Gastrocnemius medialis (tissue), 4 donors: ENCODE data around the gene NEDD4L.

ENCODE experiments used
- POLR2A ChIP-seq, 2 donors: fragments of 450-650 bp; IDR thresholded peaks; one replicate each; pipeline ENCODE4 v1.6.1; 2017; ENCODE audit warnings: antibody characterized with exemption in 2 of 2, mild to moderate bottlenecking in 2 of 2, moderate library complexity in 2 of 2
- TF ChIP-seq, protein P1 (sequence below), 5 experiments: fragments of 450-650 bp in 3 of 5; fragments of 200-600 bp in 2 of 5; sonication (generic) in 2 of 5; IDR thresholded peaks in 4 of 5; conservative IDR thresholded peaks in 1 of 5; 1 replicate in 4 of 5; 2 replicates in 1 of 5; pipeline ENCODE4 v1.5.1; 2016 to 2019; ENCODE audit warnings: antibody characterized with exemption in 5 of 5, mild to moderate bottlenecking in 3 of 5, moderate library complexity in 3 of 5

DNA sequence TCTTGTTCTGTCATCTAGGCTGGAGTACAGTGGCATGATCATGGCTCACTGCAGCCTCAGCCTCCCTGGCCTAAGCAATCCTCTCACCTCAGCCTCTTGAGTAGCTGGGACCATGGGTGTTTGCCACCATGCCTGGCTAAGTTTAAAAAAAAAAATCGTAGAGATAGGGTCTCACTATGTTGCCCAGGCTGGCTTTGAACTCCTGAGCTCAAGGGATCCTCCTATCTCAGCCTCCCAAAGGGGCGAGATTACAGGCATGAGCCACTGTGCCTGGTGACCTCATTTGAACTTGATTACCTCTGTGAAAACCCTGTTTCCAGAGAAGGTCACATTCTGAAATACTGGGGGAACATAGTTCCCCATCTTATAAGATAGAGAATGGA is 190.3 kb downstream of the NEDD4L start:
- no peak for TF ChIP-seq POLR2A (IDR thresholded peaks at IDR 0.05)
- TF ChIP-seq, protein P1, sequence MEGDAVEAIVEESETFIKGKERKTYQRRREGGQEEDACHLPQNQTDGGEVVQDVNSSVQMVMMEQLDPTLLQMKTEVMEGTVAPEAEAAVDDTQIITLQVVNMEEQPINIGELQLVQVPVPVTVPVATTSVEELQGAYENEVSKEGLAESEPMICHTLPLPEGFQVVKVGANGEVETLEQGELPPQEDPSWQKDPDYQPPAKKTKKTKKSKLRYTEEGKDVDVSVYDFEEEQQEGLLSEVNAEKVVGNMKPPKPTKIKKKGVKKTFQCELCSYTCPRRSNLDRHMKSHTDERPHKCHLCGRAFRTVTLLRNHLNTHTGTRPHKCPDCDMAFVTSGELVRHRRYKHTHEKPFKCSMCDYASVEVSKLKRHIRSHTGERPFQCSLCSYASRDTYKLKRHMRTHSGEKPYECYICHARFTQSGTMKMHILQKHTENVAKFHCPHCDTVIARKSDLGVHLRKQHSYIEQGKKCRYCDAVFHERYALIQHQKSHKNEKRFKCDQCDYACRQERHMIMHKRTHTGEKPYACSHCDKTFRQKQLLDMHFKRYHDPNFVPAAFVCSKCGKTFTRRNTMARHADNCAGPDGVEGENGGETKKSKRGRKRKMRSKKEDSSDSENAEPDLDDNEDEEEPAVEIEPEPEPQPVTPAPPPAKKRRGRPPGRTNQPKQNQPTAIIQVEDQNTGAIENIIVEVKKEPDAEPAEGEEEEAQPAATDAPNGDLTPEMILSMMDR (IDR thresholded peaks at IDR 0.05 in 4 of 5, conservative IDR thresholded peaks at IDR 0.05 in 1 of 5) = no peak
